OCI-LY7 (cell line): Measurements from ENCODE around the gene ZSCAN9.

Source experiments
- EZH2phosphoT487 ChIP-seq: fragments of 200-600 bp; sonication (generic); IDR thresholded peaks from 2 replicates; pipeline ENCODE4 v1.6.1; 2018; ENCODE audit warnings: low read depth, borderline replicate concordance, mild to moderate bottlenecking, mixed run types, antibody characterized with exemption, low read length, moderate library complexity, mixed read lengths
- TF ChIP-seq, protein P1 (sequence below): fragments of 200-600 bp; sonication (generic); conservative IDR thresholded peaks from 2 replicates; pipeline ENCODE4 v1.5.1; 2014; ENCODE audit warnings: mild to moderate bottlenecking, antibody characterized with exemption, low read length, moderate library complexity, mixed read lengths

DNA sequence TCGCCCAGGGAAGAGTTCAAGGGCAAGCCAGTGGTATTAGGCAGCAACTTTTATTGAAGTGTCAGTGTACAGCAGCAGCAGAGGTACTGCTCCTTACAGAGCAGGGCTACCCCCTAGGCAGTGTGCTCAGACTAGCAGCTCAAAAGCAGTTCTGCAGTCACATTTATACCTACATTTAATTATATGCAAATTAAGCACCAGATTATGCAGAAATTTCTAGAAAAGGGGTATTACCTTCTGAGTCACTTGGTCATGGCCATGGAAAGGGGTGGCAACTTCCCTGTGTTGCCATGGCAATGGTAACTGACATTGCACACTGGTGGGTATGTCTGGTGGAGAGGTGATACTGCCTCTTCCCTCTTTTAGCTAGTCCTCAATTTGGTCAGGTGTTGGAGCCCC, 29.0 kb downstream of the ZSCAN9 start:
- TF ChIP-seq EZH2phosphoT487, result no peak
- TF ChIP-seq, protein P1, sequence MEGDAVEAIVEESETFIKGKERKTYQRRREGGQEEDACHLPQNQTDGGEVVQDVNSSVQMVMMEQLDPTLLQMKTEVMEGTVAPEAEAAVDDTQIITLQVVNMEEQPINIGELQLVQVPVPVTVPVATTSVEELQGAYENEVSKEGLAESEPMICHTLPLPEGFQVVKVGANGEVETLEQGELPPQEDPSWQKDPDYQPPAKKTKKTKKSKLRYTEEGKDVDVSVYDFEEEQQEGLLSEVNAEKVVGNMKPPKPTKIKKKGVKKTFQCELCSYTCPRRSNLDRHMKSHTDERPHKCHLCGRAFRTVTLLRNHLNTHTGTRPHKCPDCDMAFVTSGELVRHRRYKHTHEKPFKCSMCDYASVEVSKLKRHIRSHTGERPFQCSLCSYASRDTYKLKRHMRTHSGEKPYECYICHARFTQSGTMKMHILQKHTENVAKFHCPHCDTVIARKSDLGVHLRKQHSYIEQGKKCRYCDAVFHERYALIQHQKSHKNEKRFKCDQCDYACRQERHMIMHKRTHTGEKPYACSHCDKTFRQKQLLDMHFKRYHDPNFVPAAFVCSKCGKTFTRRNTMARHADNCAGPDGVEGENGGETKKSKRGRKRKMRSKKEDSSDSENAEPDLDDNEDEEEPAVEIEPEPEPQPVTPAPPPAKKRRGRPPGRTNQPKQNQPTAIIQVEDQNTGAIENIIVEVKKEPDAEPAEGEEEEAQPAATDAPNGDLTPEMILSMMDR, result no peak
